K562 (cell line): ENCODE data around the gene RTP5. TPM values are rescaled to one million over a fixed set of nuclear protein-coding genes. Genes with fewer than 3 reads are reported as not detected.

Experiments
- BRCA1 ChIP-seq, 2 experiments: fragments of 450-650 bp in 1 of 2; sonication (generic) in 1 of 2; formaldehyde crosslinking in 1 of 2; IDR thresholded peaks; 2 replicates each; pipeline versions ENCODE4 v1.5.0 to v1.6.1; 2017 to 2020; ENCODE audit warnings: mild to moderate bottlenecking in 1 of 2, missing genetic modification reagents in 1 of 2
- CBX2 ChIP-seq: fragments of 200-600 bp; sonication (generic); IDR thresholded peaks from one replicate; pipeline ENCODE4 v1.6.1; 2012; ENCODE audit warnings: mild to moderate bottlenecking, low read length, inconsistent platforms; ENCODE audit not compliant: insufficient read depth, poor library complexity, severe bottlenecking
- CEBPB ChIP-seq: fragments of 450-650 bp; IDR thresholded peaks from 2 replicates; pipeline ENCODE4 v1.6.1; 2016; ENCODE audit warnings: missing genetic modification characterization, missing compliant biosample characterization
- EP300 ChIP-seq: IDR thresholded peaks from 2 replicates; pipeline ENCODE4 v1.6.1; 2012; ENCODE audit warnings: low read length, improper control_type of control experiment
- FOXP1 ChIP-seq: sonication (generic); formaldehyde crosslinking; IDR thresholded peaks from 2 replicates; pipeline ENCODE4 v1.8.0; 2022; ENCODE audit warnings: mild to moderate bottlenecking, missing genetic modification reagents
- FUS ChIP-seq: fragments of 200-400 bp; formaldehyde crosslinking; optimal IDR thresholded peaks from 2 replicates; pipeline ENCODE3; 2017; ENCODE audit warnings: low read depth, low read length
- GATAD2A ChIP-seq: fragments of 450-650 bp; IDR thresholded peaks from 2 replicates; pipeline ENCODE4 v1.6.1; 2017
- HIVEP1 ChIP-seq: fragments of 250-450 bp; sonication (Bioruptor Pico); IDR thresholded peaks from 2 replicates; pipeline ENCODE4 v1.4.0; 2020; ENCODE audit warnings: mild to moderate bottlenecking
- MBD2 ChIP-seq: sonication (generic); IDR thresholded peaks from 2 replicates; pipeline ENCODE4 v1.6.1; 2016; ENCODE audit warnings: low read depth, borderline replicate concordance
- MYBL2 ChIP-seq, 2 experiments: fragments of 450-650 bp in 1 of 2; sonication (generic) in 1 of 2; formaldehyde crosslinking in 1 of 2; IDR thresholded peaks; 2 replicates each; pipeline versions ENCODE4 v1.6.1 to v1.8.1; 2017 to 2022; ENCODE audit warnings: borderline replicate concordance in 1 of 2, inconsistent platforms in 1 of 2, low read depth in 1 of 2, mild to moderate bottlenecking in 1 of 2, missing genetic modification reagents in 1 of 2, moderate library complexity in 1 of 2
- NBN ChIP-seq: fragments of 450-650 bp; IDR thresholded peaks from 2 replicates; pipeline ENCODE4 v1.6.1; 2016; ENCODE audit warnings: low read depth, mild to moderate bottlenecking
- NR1H2 ChIP-seq: sonication (generic); formaldehyde crosslinking; IDR thresholded peaks from 2 replicates; pipeline ENCODE4 v1.4.0; 2020; ENCODE audit warnings: mild to moderate bottlenecking, missing genetic modification reagents
- RBM34 ChIP-seq: fragments of 200-400 bp; formaldehyde crosslinking; IDR thresholded peaks from 2 replicates; pipeline ENCODE4 v1.6.1; 2018; ENCODE audit warnings: low read length, borderline replicate concordance; ENCODE audit not compliant: insufficient read depth
- SMARCA5 ChIP-seq: fragments of 450-650 bp; IDR thresholded peaks from 2 replicates; pipeline ENCODE4 v1.6.1; 2016
- SMARCC2 ChIP-seq: fragments of 450-650 bp; IDR thresholded peaks from 2 replicates; pipeline ENCODE4 v1.6.1; 2017; ENCODE audit warnings: antibody characterized with exemption, moderate library complexity, mild to moderate bottlenecking, low read depth
- TFAM ChIP-seq: fragments of 250-450 bp; sonication (Bioruptor Pico); conservative IDR thresholded peaks from 2 replicates; pipeline ENCODE4 v1.5.0; 2021; ENCODE audit warnings: mild to moderate bottlenecking, moderate library complexity
- ZNF324 ChIP-seq: fragments of 250-450 bp; sonication (Bioruptor Pico); IDR thresholded peaks from 2 replicates; pipeline ENCODE4 v1.4.0; 2020; ENCODE audit warnings: mild to moderate bottlenecking
- ZNF507 ChIP-seq: conservative IDR thresholded peaks from 2 replicates; pipeline ENCODE4 v1.6.1; 2017; ENCODE audit warnings: missing genetic modification characterization, missing compliant biosample characterization
- ZNF695 ChIP-seq: fragments of 450-650 bp; formaldehyde crosslinking; IDR thresholded peaks from 2 replicates; pipeline ENCODE4 v1.4.0; 2020; ENCODE audit warnings: mild to moderate bottlenecking, moderate library complexity
- polyA plus RNA-seq, 8 experiments: library from polyadenylated mRNA; depleted of rRNA in 4 of 8; stranded (reverse) in 5 of 8; unstranded in 3 of 8; fragments of >200 nt; fragmentation: Nextera tagmentation in 2 of 8; fragmentation: Illumina TruSeq in 1 of 8; extraction: Ambion mirVana in 2 of 8; extraction: Trizol in 1 of 8; gene quantifications; 2 replicates each; pipeline versions ENCODE4 v1.2.1 to v1.2.3, GENCODE V29; 2011 to 2014; ENCODE audit warnings: inconsistent platforms in 1 of 8, missing spikeins in 1 of 8
- total RNA-seq, 7 experiments: library from RNA; depleted of rRNA in 6 of 7; stranded (reverse); fragments of >200 nt in 6 of 7; fragmentation: Illumina TruSeq in 2 of 7; extraction: Trizol in 2 of 7; gene quantifications; 2 replicates each; pipeline versions ENCODE4 v1.2.1 to v1.2.3, GENCODE V29; 2011 to 2021; ENCODE audit warnings: low replicate concordance in 1 of 7
- TF ChIP-seq, protein P1 (sequence below): fragments of 250-450 bp; sonication (Bioruptor Pico); IDR thresholded peaks from 2 replicates; pipeline ENCODE4 v1.4.0; 2020
- TF ChIP-seq, protein P2 (sequence below): fragments of 250-450 bp; sonication (Bioruptor Pico); IDR thresholded peaks from 2 replicates; pipeline ENCODE4 v1.8.0; 2021; ENCODE audit warnings: moderate library complexity, mild to moderate bottlenecking, inconsistent platforms
- TF ChIP-seq, protein P3 (sequence below): fragments of 450-650 bp; IDR thresholded peaks from 2 replicates; pipeline ENCODE4 v1.6.1; 2016; ENCODE audit warnings: borderline replicate concordance
- TF ChIP-seq, protein P4 (sequence below): fragments of 450-650 bp; formaldehyde crosslinking; IDR thresholded peaks from 2 replicates; pipeline ENCODE4 v1.4.0; 2022; ENCODE audit warnings: missing genetic modification characterization

Gene RTP5
- total and polyA plus RNA-seq, 9 of the 15 experiments (the other 6 are each of a cell fraction or from before 2014, with no cell fraction given), result not detected

DNA sequence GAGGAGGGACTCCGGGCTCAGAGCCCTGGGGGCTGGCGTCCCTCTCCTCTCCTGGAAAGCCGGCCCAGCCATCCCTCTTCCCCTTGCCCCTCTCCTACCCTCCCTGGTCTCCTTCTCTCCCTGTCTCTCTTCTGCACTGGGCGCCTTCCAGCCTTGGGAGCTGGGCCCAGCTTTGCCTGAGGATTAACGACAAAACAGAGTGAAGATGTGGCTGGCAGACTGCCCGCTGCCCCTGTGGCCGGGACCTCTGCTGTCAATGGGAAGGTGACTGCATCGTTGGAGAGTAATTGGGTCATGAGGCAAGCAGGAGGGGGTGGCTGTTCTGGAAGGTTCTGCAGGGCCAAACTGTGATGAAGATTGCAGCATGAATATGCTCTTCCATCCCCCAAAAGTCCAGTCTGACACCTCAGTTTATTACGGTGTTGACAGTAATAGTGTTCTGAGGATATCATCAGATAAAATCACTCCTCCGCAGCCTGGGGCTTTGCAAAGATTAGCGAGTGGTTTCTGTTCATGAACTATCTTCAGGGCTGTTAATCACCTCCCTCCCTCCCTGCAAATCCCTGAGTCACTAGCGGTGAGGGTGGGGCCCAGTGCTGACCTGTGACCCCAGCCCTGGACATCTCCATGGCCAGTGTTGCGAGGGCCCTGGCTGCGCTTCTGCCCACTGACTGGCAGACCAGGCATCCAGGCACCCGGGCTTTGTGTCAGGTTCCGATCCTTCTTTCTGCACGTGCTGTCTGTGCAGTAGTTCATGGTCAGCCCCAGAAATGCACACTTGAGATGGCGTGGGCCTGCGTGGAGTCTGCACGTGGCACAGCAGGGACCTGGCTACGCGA is 23.0 kb downstream of the RTP5 start (continued):
- TF ChIP-seq ZNF507 (tag) (no peak), HIVEP1 (no peak), BRCA1 (IDR thresholded peaks at IDR 0.05) (no peak), BRCA1 (CRISPR knock-in tag; IDR thresholded peaks at IDR 0.05) (no peak), MBD2 (0 out of 2 replicates have a peak, but pooled peaks have one; percentile 17), SMARCC2 (peak; percentile 75), CEBPB (no peak), ZNF324 (CRISPR knock-in tag) (no peak), NR1H2 (CRISPR knock-in tag) (no peak), TFAM (CRISPR knock-in tag) (no peak), FOXP1 (CRISPR knock-in tag) (no peak), GATAD2A (no peak), FUS (no peak), RBM34 (no peak), CBX2 (no peak), ZNF695 (CRISPR knock-in tag) (no peak), SMARCA5 (no peak), MYBL2 (IDR thresholded peaks at IDR 0.05; ENCODE audit: low read depth) (no peak), MYBL2 (CRISPR knock-in tag; IDR thresholded peaks at IDR 0.05; ENCODE audit: borderline replicate concordance) (no peak), EP300 (peak; percentile 80), NBN (peak; percentile 83; the same call in 1 of the 2 replicates)
- TF ChIP-seq, protein P1, sequence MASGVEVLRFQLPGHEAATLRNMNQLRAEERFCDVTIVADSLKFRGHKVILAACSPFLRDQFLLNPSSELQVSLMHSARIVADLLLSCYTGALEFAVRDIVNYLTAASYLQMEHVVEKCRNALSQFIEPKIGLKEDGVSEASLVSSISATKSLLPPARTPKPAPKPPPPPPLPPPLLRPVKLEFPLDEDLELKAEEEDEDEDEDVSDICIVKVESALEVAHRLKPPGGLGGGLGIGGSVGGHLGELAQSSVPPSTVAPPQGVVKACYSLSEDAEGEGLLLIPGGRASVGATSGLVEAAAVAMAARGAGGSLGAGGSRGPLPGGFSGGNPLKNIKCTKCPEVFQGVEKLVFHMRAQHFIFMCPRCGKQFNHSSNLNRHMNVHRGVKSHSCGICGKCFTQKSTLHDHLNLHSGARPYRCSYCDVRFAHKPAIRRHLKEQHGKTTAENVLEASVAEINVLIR (CRISPR knock-in tag), result no peak
- TF ChIP-seq, protein P2, sequence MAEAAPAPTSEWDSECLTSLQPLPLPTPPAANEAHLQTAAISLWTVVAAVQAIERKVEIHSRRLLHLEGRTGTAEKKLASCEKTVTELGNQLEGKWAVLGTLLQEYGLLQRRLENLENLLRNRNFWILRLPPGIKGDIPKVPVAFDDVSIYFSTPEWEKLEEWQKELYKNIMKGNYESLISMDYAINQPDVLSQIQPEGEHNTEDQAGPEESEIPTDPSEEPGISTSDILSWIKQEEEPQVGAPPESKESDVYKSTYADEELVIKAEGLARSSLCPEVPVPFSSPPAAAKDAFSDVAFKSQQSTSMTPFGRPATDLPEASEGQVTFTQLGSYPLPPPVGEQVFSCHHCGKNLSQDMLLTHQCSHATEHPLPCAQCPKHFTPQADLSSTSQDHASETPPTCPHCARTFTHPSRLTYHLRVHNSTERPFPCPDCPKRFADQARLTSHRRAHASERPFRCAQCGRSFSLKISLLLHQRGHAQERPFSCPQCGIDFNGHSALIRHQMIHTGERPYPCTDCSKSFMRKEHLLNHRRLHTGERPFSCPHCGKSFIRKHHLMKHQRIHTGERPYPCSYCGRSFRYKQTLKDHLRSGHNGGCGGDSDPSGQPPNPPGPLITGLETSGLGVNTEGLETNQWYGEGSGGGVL (CRISPR knock-in tag), result no peak
- TF ChIP-seq, protein P3, sequence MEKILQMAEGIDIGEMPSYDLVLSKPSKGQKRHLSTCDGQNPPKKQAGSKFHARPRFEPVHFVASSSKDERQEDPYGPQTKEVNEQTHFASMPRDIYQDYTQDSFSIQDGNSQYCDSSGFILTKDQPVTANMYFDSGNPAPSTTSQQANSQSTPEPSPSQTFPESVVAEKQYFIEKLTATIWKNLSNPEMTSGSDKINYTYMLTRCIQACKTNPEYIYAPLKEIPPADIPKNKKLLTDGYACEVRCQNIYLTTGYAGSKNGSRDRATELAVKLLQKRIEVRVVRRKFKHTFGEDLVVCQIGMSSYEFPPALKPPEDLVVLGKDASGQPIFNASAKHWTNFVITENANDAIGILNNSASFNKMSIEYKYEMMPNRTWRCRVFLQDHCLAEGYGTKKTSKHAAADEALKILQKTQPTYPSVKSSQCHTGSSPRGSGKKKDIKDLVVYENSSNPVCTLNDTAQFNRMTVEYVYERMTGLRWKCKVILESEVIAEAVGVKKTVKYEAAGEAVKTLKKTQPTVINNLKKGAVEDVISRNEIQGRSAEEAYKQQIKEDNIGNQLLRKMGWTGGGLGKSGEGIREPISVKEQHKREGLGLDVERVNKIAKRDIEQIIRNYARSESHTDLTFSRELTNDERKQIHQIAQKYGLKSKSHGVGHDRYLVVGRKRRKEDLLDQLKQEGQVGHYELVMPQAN, result no peak
- TF ChIP-seq, protein P4, sequence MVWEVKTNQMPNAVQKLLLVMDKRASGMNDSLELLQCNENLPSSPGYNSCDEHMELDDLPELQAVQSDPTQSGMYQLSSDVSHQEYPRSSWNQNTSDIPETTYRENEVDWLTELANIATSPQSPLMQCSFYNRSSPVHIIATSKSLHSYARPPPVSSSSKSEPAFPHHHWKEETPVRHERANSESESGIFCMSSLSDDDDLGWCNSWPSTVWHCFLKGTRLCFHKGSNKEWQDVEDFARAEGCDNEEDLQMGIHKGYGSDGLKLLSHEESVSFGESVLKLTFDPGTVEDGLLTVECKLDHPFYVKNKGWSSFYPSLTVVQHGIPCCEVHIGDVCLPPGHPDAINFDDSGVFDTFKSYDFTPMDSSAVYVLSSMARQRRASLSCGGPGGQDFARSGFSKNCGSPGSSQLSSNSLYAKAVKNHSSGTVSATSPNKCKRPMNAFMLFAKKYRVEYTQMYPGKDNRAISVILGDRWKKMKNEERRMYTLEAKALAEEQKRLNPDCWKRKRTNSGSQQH (CRISPR knock-in tag), result no peak
